Nephron progenitor cell (in vitro differentiated cells): ENCODE measurements around the gene TXNRD2.
"Not testable (repeated sequence)": the region's sequence is repeated elsewhere in the genome, so short reads cannot be mapped to it uniquely, and the experiment has no call there.

Experiments used
- DNase-seq: peaks from one replicate; pipeline ENCODE4 v3.0.0; 2021
- H3K27ac Mint-ChIP-seq: 2 replicates; pipeline ENCODE4 v1.8.0; 2021; ENCODE audit warnings: mild to moderate bottlenecking, moderate library complexity, mixed read lengths
- H3K27me3 Mint-ChIP-seq: 2 replicates; pipeline ENCODE4 v1.8.0; 2021; ENCODE audit warnings: mild to moderate bottlenecking, low read depth, mixed read lengths; ENCODE audit not compliant: poor library complexity
- H3K36me3 Mint-ChIP-seq: 2 replicates; pipeline ENCODE4 v1.8.0; 2021; ENCODE audit warnings: low read depth, mixed read lengths
- H3K4me1 Mint-ChIP-seq: 2 replicates; pipeline ENCODE4 v1.8.0; 2021; ENCODE audit warnings: mixed read lengths
- H3K4me3 Mint-ChIP-seq: 2 replicates; pipeline ENCODE4 v1.8.0; 2021; ENCODE audit warnings: mild to moderate bottlenecking, moderate library complexity, mixed read lengths
- H3K9me3 Mint-ChIP-seq: 2 replicates; pipeline ENCODE4 v1.8.0; 2021; ENCODE audit warnings: mild to moderate bottlenecking, moderate library complexity, mixed read lengths
- TF ChIP-seq, protein P1 (sequence below): fragments of 200-600 bp; sonication (generic); IDR thresholded peaks from 2 replicates; pipeline ENCODE4 v1.5.0; 2021; ENCODE audit warnings: antibody characterized with exemption

Gene TXNRD2

DNA sequence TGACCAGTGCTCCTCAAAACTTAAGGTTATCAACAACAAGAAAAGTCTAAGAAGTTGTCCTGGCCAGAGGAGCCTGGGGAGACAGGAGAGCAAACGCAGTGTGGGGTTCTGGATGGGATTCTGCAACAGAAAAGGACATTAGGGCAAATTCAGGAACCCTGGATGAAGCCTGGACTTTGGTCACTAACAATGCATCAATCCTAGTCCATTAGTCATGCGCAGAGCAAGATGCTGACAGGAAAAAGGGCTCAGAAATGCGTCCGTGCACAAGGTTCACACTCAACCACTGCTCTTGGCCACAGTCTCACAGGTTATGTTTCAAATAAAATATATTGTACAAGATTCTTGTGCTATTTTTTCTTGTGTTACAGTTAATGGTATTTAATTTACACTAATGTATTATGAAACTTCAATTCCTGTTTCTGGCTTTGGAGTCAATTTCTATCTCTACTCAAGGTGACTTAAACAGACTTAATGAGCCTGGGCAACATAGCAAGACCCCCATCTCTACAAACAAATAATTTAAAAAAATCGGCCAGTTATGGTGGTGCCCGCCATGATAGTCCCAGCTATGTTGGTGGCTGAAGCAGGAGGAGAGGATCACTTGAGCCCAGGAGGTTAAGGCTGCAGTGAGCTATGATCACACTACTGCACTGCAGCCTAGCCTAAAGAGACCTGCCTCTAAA lies 100.5 kb downstream of the TXNRD2 start:
- Mint-ChIP-seq H3K27me3 (peaks cover 30% of the 10 kb centered on the region), H3K4me3 (no peak overlapping the region), H3K27ac (no peak overlapping the region), H3K36me3 (no peaks in the 10 kb centered on the region), H3K4me1 (peaks cover 23% of the 10 kb centered on the region), H3K9me3 (no peaks in the 10 kb centered on the region)
- TF ChIP-seq, protein P1, sequence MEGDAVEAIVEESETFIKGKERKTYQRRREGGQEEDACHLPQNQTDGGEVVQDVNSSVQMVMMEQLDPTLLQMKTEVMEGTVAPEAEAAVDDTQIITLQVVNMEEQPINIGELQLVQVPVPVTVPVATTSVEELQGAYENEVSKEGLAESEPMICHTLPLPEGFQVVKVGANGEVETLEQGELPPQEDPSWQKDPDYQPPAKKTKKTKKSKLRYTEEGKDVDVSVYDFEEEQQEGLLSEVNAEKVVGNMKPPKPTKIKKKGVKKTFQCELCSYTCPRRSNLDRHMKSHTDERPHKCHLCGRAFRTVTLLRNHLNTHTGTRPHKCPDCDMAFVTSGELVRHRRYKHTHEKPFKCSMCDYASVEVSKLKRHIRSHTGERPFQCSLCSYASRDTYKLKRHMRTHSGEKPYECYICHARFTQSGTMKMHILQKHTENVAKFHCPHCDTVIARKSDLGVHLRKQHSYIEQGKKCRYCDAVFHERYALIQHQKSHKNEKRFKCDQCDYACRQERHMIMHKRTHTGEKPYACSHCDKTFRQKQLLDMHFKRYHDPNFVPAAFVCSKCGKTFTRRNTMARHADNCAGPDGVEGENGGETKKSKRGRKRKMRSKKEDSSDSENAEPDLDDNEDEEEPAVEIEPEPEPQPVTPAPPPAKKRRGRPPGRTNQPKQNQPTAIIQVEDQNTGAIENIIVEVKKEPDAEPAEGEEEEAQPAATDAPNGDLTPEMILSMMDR = no peak
- no peak for DNase-seq

GRCh38 chr22:19840059-19840458 lies 101.6 kb downstream of the TXNRD2 start:
- Mint-ChIP-seq H3K27me3 (peaks cover 36% of the 10 kb centered on the region), H3K36me3 (no peaks in the 10 kb centered on the region), H3K9me3 (no peaks in the 10 kb centered on the region), H3K4me3 (no peak overlapping the region), H3K27ac (no peak overlapping the region), H3K4me1 (peaks cover 23% of the 10 kb centered on the region)
- TF ChIP-seq, protein P1 = no peak
- no peak for DNase-seq

GRCh38 chr22:19837915-19838314 lies 103.7 kb downstream of the TXNRD2 start:
- Mint-ChIP-seq H3K9me3 (no peaks in the 10 kb centered on the region), H3K27me3 (peaks cover 36% of the 10 kb centered on the region), H3K4me1 (peaks cover 16% of the 10 kb centered on the region), H3K4me3 (no peak overlapping the region), H3K27ac (no peak overlapping the region), H3K36me3 (no peaks in the 10 kb centered on the region)
- no peak for DNase-seq
- TF ChIP-seq, protein P1 = no peak

- no peak overlapping the region for H3K4me3 Mint-ChIP-seq
- H3K4me1 Mint-ChIP-seq = peaks cover 2% of the 10 kb centered on the region
- TF ChIP-seq, protein P1 = no peak
- no peak for DNase-seq
- H3K36me3 Mint-ChIP-seq = no peaks in the 10 kb centered on the region
- H3K9me3 Mint-ChIP-seq = no peaks in the 10 kb centered on the region
- H3K27ac Mint-ChIP-seq = no peak overlapping the region
- H3K27me3 Mint-ChIP-seq = peaks cover 33% of the 10 kb centered on the region
Observed at GRCh38 chr22:19836512-19836911, 105.1 kb downstream of the TXNRD2 start.

GRCh38 chr22:19834599-19834998 lies 107.0 kb downstream of the TXNRD2 start:
- TF ChIP-seq, protein P1 = no peak
- Mint-ChIP-seq H3K4me1 (no peaks in the 10 kb centered on the region), H3K36me3 (no peaks in the 10 kb centered on the region), H3K27me3 (peaks cover 23% of the 10 kb centered on the region), H3K4me3 (no peak overlapping the region), H3K9me3 (no peaks in the 10 kb centered on the region), H3K27ac (no peak overlapping the region)
- no peak for DNase-seq

GRCh38 chr22:19833327-19833726 lies 108.3 kb downstream of the TXNRD2 start:
- peaks cover 21% of the 10 kb centered on the region for H3K27me3 Mint-ChIP-seq
- DNase-seq, H3K36me3 Mint-ChIP-seq, H3K4me3 Mint-ChIP-seq, H3K4me1 Mint-ChIP-seq, H3K27ac Mint-ChIP-seq, H3K9me3 Mint-ChIP-seq: not testable (repeated sequence)
